GM13977 (cell line): Measurements from ENCODE around the gene GLS.

Source experiments
- DNase-seq: peaks from one replicate; pipeline ENCODE4 v3.0.0; 2012; ENCODE audit warnings: low spot score
- CTCF ChIP-seq: IDR thresholded peaks from 2 replicates; pipeline ENCODE4 v1.5.1; 2012; ENCODE audit warnings: mild to moderate bottlenecking, control low read depth; ENCODE audit not compliant: insufficient read depth; ENCODE audit errors: extremely low read depth, missing control alignments
- in situ Hi-C: fragments of 300-500 bp; cut with MboI; formaldehyde crosslinking; loops from one replicate; pipeline ENCODE4 v1.12.0; 2022; ENCODE audit warnings: low sequenced_read_pairs, low pct_unique_long_range_greater_than_20kb, mixed read lengths, inconsistent platforms; ENCODE audit not compliant: unreplicated experiment

GLS gene

GRCh38 chr2:190979906-190980629 is 99.4 kb downstream of the GLS start:
- DNase-seq = no peak
- no peak for TF ChIP-seq CTCF
- in situ Hi-C loops = no loop called here

GRCh38 chr2:190980630-190981209 is 100.1 kb downstream of the GLS start:
- no peak for TF ChIP-seq CTCF
- in situ Hi-C loops = no loop called here
- no peak for DNase-seq

- no peak for TF ChIP-seq CTCF
- in situ Hi-C loops = no loop called here
- DNase-seq = no peak
Measured at GRCh38 chr2:190981333-190981732, 100.7 kb downstream of the GLS start.

GRCh38 chr2:190981733-190982132 is 101.1 kb downstream of the GLS start:
- in situ Hi-C loops = no loop called here
- DNase-seq = no peak
- no peak for TF ChIP-seq CTCF

GRCh38 chr2:190982262-190983034 is 101.8 kb downstream of the GLS start:
- TF ChIP-seq CTCF = no peak
- DNase-seq = no peak
- in situ Hi-C loops = no loop called here

GRCh38 chr2:190984595-190984994 is 104.0 kb downstream of the GLS start:
- in situ Hi-C loops = no loop called here
- DNase-seq = no peak
- no peak for TF ChIP-seq CTCF
